Suprapubic skin (tissue), 4 donors: Measurements from ENCODE around the gene TGFBRAP1. TPM values are rescaled to one million over a fixed set of nuclear protein-coding genes. Genes with fewer than 3 reads are reported as not detected.

Experiments used
- DNase-seq, 2 donors: peaks; one replicate each; pipeline ENCODE4 v3.0.0-alpha.2; 2019; ENCODE audit warnings: low spot score in 2 of 2
- H3K27ac ChIP-seq: fragments of 200-600 bp; sonication (generic); one replicate; pipeline ENCODE4 v1.5.1; 2019
- H3K27me3 ChIP-seq: fragments of 200-600 bp; sonication (generic); one replicate; pipeline ENCODE4 v1.5.1; 2019
- H3K36me3 ChIP-seq: fragments of 200-600 bp; sonication (generic); one replicate; pipeline ENCODE4 v1.5.1; 2019
- H3K4me1 ChIP-seq: fragments of 200-600 bp; sonication (generic); one replicate; pipeline ENCODE4 v1.5.1; 2019
- H3K4me3 ChIP-seq: fragments of 200-600 bp; sonication (generic); one replicate; pipeline ENCODE4 v1.5.1; 2019; ENCODE audit warnings: mild to moderate bottlenecking
- H3K9me3 ChIP-seq: fragments of 200-600 bp; sonication (generic); one replicate; pipeline ENCODE4 v1.5.1; 2019
- CTCF ChIP-seq, 2 donors: fragments of 200-600 bp in 1 of 2; fragments of 450-650 bp in 1 of 2; sonication (generic) in 1 of 2; IDR thresholded peaks; one replicate each; pipeline ENCODE4 v1.5.1; 2016 to 2019; ENCODE audit warnings: antibody characterized with exemption in 2 of 2, mild to moderate bottlenecking in 1 of 2, moderate library complexity in 1 of 2
- EP300 ChIP-seq: sonication (generic); formaldehyde crosslinking; IDR thresholded peaks from one replicate; pipeline ENCODE4 v1.6.1; 2017; ENCODE audit warnings: antibody characterized with exemption
- POLR2A ChIP-seq, 2 donors: fragments of 450-650 bp; IDR thresholded peaks; one replicate each; pipeline ENCODE4 v1.6.1; 2017; ENCODE audit warnings: antibody characterized with exemption in 2 of 2, mild to moderate bottlenecking in 2 of 2, moderate library complexity in 2 of 2
- POLR2AphosphoS5 ChIP-seq, 3 donors: sonication (generic); formaldehyde crosslinking; IDR thresholded peaks; one replicate each; pipeline ENCODE4 v1.6.1; 2017; ENCODE audit warnings: antibody characterized with exemption in 3 of 3
- WGBS: methylation state at CpG from one replicate; pipeline ENCODE4 v1.1.5; 2018; 5-methylcytosine and 5-hydroxymethylcytosine counted together
- total RNA-seq, 4 donors: library from RNA; depleted of rRNA; stranded (reverse); fragments of >200 nt; gene quantifications; one replicate each; pipeline ENCODE4 v1.1.0, GENCODE V29; 2016

Gene TGFBRAP1
- total RNA-seq, 4 donors from 2014 or later: 31.0 to 38.1 (median 36.9) TPM

DNA sequence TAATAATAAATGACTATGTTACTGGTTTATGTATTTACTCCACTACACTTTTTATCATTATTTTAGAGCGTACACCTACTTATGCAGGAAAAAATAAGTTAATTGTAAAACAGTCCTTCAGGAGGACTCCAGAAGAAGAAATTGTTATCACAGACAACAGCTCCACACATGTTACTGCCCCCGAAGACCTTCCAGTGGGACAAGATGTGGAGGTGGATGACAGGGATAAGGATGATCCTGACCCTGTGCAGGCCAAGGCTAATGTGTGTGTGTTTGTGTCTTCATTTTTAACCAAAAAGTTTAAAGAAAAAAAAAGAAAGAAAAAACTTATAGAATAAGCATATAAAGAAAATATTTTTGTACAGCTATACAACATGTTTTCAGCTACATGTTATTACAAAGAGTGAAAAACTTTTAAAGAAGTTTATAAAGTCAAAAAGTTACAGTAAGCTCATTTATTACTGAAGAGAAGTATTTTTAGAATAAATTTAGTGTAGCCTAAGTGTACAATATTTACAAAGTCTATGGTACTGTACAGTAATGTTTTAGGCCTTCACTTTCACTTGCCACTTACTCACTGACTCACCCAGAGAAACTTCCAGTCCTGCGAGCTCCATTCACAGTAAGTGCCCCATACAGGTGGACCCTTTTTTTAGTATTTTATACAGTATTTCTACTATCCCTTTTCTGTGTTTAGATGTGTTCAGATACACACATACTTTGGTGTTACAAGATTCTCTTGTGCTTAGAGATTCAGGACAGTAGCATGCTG lies 7.5 kb downstream of the TGFBRAP1 start:
- no peak for TF ChIP-seq POLR2AphosphoS5 (IDR thresholded peaks at IDR 0.05)
- TF ChIP-seq POLR2A (IDR thresholded peaks at IDR 0.05): no peak
- TF ChIP-seq EP300: no peak
- no peak for TF ChIP-seq CTCF (IDR thresholded peaks at IDR 0.05)
- Histone ChIP-seq H3K4me3 (no peak overlapping the region), H3K9me3 (no peaks in the 10 kb centered on the region), H3K4me1 (peaks cover 11% of the 10 kb centered on the region), H3K27ac (no peak overlapping the region), H3K36me3 (no peaks in the 10 kb centered on the region), H3K27me3 (no peaks in the 10 kb centered on the region)
- no peak for DNase-seq
- 96% methylated on average over 3 of the region's 3 CpGs for WGBS

- H3K4me3 ChIP-seq: no peak overlapping the region
- H3K27me3 ChIP-seq: no peaks in the 10 kb centered on the region
- H3K36me3 ChIP-seq: no peaks in the 10 kb centered on the region
- no peak for TF ChIP-seq EP300
- 74% methylated on average over 7 of the region's 7 CpGs for WGBS
- H3K4me1 ChIP-seq: peaks cover 11% of the 10 kb centered on the region
- no peak overlapping the region for H3K27ac ChIP-seq
- DNase-seq: no peak
- H3K9me3 ChIP-seq: no peaks in the 10 kb centered on the region
These were observed 8.8 kb downstream of the TGFBRAP1 start for GRCh38 chr2:105320651-105321215.

DNA sequence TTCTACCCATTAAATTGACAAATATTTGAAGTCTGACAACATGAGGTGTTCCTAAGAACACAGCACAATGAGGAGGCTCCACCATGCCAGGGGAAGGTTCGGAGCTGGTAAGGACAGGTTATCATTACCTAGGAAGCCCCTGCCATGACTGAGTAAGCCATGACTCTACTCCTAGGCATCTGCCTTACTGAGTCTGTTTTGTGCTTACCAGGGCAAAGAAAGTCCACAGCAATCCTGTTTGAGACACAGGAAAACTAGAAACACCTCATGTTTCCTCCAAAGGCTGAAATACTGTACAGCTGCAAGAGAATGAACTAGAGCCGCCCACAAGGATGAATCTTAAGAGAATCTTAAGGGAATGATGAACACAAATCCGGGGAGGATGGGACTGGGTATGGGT lies 11.6 kb downstream of the TGFBRAP1 start:
- H3K27me3 ChIP-seq: no peaks in the 10 kb centered on the region

DNA sequence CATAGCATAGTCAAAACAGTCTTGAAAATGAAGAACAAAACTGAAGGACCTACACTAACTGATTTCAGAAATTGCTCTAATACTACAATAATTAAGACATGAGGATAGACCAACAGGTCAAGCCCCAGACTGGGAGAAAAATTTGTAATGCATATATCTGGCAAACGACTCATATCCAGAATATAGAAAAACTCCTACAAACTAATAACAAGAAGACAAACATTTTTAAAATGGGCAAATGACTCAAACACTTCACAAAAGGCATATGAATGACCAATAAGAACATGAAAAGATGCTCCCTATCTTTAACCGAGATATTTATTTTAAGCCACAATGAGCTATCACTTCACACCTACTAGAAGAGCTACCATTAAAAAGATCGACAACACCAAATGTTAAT lies 14.2 kb downstream of the TGFBRAP1 start:
- TF ChIP-seq CTCF (IDR thresholded peaks at IDR 0.05) (no peak), EP300 (no peak), POLR2A (IDR thresholded peaks at IDR 0.05) (no peak), POLR2AphosphoS5 (IDR thresholded peaks at IDR 0.05) (no peak)

More for the DNA sequence above, 11.6 kb downstream of the TGFBRAP1 start:
- H3K9me3 ChIP-seq: no peaks in the 10 kb centered on the region
- 88% methylated on average over 3 of the region's 3 CpGs for WGBS
- H3K4me3 ChIP-seq: no peak overlapping the region
- H3K27ac ChIP-seq: no peak overlapping the region
- TF ChIP-seq POLR2A (IDR thresholded peaks at IDR 0.05) (no peak), EP300 (no peak), CTCF (IDR thresholded peaks at IDR 0.05) (no peak), POLR2AphosphoS5 (IDR thresholded peaks at IDR 0.05) (no peak)
- no peaks in the 10 kb centered on the region for H3K36me3 ChIP-seq
- H3K4me1 ChIP-seq: no peaks in the 10 kb centered on the region
- DNase-seq: no peak

DNA sequence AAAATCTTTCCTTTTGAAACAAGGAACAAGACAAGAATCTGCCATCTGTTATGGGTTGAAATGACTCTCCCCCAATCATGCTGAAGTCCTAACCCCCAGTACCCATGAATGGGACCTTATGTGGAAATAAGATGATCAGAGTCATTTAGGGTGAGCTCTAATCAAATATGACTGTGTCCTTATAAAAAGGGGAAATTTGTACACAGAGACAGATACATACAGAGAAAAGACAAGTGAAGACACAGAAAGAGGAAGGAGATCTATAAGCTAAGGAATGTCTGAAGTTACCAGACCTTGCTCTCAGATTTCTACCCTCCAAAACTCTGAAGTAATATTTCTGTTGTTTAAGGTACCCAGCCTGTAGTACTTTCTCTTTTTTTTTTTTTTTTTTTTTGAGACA lies 15.7 kb downstream of the TGFBRAP1 start:
- H3K4me1 ChIP-seq: no peaks in the 10 kb centered on the region
- H3K36me3 ChIP-seq: no peaks in the 10 kb centered on the region
- H3K27me3 ChIP-seq: no peaks in the 10 kb centered on the region
- TF ChIP-seq CTCF (IDR thresholded peaks at IDR 0.05) (no peak), EP300 (no peak), POLR2AphosphoS5 (IDR thresholded peaks at IDR 0.05) (no peak), POLR2A (IDR thresholded peaks at IDR 0.05) (no peak)
- no peak overlapping the region for H3K4me3 ChIP-seq
- no peak for DNase-seq
- H3K27ac ChIP-seq: no peak overlapping the region
- no peaks in the 10 kb centered on the region for H3K9me3 ChIP-seq

More for the DNA sequence above, 14.2 kb downstream of the TGFBRAP1 start:
- 87% methylated on average over 3 of the region's 3 CpGs for WGBS
- Histone ChIP-seq H3K4me1 (no peaks in the 10 kb centered on the region), H3K36me3 (no peaks in the 10 kb centered on the region), H3K4me3 (no peak overlapping the region), H3K9me3 (no peaks in the 10 kb centered on the region), H3K27ac (no peak overlapping the region), H3K27me3 (no peaks in the 10 kb centered on the region)
- no peak for DNase-seq
